CD4-positive, alpha-beta T cell treated with Interleukin-15 for 4 hours (primary cell): ENCODE measurements around the gene ZNF467.
A peak's percentile ranks its signal among the peaks of the same experiment; 100 is the strongest.

Source experiments
- DNase-seq: peaks from one replicate; pipeline ENCODE4 v3.0.0-alpha.2; 2020; ENCODE audit warnings: low spot score

Gene ZNF467

DNA sequence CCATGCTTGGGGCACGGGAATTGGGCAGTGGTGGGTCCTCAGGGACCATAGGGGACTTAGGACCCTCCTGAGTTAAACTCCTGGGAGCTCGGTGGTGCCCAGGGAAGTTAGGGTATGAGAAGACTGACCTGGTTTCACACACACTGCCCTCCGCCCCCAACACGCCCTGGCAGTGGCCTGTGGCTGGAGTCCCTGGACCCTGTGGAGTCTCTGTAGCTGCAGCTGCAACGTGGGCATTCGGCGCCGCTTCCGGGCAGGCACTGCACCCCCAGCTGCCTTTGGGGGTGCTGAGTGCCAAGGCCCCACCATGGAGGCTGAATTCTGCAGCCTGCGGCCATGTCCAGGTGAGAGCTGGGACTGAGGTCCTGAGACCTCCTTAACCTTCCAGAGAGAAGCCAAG is 34.9 kb upstream of the ZNF467 start:
- DNase-seq, result no peak

DNA sequence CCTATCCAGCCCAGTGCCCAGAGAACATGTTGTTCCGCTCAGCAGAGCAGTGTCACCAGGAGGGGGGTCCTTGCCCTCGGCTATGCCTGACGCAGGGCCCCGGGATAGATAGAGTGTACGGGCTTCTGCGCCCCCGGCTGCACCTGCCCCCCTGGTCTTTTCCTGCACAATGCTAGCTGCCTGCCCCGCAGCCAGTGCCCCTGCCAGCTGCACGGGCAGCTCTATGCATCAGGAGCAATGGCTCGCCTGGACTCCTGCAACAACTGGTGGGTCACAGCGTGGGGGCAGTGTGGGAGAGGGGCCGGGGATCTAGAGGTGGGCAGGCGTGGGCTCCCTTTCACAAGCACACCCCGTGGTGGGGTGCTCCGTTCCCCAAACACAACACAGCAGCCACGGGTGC is 33.3 kb upstream of the ZNF467 start:
- DNase-seq, result no peak

DNA sequence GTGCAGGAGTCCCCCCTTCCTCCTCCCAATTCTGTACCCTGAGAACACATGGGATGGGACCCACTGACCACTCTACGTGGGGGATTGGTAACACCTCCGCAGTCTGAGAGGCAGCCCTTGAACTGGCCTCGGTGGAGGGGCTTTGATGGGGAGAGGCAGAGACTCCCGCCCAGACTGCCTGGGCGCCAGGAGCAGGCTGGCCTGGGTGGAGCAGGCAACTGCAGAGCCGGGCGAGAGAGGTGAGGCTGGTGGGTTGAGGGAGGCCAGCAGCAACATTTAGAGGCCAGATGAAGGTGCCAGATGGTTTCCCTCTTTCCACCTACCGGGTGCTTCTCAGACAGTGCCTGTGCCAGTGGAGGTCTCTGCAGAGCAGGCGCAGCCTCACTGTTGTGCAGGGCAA is 30.7 kb upstream of the ZNF467 start:
- DNase-seq, result no peak

DNA sequence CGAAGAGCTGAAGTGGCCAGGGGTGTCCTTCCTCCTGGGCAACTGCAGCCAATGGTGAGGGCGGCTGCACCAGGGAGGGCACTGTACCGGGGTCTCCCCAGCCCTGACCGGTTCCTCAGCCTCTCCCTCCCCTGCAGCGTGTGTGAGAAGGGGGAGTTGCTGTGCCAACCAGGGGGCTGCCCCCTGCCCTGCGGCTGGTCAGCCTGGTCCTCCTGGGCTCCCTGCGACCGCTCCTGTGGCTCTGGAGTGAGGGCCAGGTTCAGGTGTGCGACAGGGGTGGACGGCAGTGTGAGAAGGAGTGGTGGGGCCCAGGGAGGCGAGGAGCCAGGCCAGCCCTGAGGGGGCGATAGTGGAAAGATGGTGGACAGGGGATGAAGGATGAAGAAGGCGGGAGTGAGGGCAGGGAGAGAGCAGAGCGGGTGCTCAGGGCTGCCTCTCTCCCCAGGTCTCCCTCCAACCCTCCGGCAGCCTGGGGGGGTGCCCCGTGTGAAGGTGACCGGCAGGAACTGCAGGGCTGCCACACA is 30.2 kb upstream of the ZNF467 start:
- DNase-seq, result no peak

DNA sequence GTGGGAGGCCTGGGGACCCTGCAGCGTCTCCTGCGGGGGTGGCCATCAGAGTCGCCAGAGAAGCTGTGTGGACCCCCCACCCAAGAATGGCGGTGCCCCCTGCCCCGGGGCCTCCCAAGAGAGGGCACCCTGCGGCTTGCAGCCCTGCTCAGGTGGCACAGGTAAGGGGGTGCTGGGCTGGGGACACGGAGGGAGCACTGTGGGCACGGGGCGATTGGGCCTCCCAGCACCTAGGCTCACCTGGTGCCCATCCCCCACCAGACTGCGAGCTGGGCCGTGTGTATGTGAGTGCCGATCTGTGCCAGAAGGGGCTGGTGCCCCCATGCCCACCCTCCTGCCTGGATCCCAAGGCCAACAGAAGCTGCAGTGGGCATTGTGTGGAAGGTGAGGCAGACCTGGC is 29.6 kb upstream of the ZNF467 start:
- DNase-seq, result no peak

DNA sequence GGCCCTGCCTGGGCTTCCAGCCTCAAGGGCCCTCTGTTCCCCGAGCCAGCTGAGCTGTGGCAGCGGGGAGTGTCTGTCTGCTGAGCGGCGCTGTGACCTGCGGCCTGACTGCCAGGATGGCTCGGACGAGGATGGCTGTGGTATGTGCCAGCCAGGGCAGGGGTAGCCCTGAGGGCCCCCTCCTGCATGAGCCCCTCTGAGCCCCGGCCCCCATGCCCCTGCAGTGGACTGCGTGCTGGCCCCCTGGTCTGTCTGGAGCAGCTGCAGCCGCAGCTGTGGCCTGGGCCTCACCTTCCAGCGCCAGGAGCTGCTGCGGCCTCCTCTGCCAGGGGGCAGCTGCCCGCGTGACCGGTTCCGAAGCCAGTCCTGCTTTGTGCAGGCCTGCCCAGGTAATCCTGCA is 28.4 kb upstream of the ZNF467 start:
- DNase-seq, result no peak

DNA sequence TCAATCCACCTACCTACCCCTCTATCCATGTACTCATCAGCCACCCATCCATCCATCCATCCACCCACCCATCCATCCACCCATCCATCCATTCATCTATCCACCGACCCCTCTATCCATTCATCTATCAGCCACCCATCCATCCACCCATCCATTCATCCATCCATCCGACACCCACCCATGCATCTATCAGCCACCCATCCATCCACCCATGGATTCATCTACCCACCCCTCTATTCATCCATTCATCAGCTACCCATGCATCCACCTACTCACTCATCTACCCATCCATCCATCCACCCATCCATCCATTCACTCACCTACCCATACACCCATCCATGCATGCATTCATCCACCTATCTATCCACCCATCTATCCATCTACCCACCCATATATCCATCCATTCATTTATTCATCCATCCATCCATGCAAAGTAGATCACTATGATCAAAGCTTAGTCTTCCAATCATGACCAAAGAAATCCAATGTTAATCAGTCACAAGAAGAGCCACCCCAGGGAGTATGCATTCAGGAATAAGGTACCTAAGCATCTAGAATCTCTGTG is 27.7 kb upstream of the ZNF467 start:
- DNase-seq, result no peak

DNA sequence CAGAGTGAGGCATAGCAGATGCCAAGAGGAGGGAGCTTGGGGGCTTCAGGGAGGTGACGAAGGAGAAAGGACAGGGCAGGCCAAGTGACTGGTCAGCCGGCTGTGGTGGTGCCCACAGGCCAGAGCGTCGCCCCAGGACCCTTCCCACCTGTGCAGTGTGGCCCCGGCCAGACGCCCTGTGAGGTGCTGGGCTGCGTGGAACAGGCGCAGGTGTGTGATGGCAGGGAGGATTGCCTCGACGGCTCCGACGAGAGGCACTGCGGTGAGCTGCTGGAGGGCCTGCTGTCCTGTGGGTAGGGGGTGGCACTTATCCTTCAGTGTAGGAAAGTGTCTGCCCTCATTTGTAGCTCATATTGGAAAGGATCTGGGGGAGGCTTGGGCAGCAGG is 26.8 kb upstream of the ZNF467 start:
- DNase-seq, result no peak

DNA sequence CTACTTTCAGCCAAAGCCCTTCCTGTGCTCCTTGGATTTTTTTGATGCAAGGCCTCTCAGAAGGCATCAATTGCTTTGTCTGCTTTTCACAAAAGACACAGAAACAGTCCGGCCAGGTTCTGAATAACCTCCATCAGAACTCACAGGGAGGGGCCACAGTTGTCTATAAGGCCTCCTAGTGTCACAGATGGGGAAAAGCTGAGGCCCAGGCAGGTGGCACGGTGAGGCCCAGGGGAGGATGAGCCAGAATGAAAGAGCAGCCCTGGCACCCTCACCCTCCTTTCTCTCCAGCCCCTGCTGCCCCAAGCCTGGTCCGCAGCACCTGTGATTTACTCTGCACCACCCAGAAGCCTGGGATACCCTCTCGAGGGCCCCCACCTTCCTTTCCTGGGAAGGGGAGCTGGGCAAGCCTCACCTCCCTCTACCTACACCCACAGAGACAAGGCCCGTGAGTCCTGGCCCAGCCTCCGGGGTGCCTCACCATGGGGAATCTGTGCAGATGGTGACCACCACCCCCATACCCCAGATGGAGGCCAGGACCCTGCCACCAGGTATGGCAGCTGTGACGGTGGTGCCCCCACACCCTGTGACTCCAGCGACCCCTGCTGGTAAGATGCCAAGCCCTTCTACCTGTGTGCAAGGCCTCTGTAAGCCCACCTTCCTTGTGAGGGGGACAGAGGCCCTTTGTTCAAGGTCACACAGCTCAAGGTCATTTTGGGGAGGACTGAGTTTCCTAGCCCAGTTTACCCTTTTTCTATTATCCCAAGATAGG is 26.2 kb upstream of the ZNF467 start:
- DNase-seq, result peak; percentile 54

DNA sequence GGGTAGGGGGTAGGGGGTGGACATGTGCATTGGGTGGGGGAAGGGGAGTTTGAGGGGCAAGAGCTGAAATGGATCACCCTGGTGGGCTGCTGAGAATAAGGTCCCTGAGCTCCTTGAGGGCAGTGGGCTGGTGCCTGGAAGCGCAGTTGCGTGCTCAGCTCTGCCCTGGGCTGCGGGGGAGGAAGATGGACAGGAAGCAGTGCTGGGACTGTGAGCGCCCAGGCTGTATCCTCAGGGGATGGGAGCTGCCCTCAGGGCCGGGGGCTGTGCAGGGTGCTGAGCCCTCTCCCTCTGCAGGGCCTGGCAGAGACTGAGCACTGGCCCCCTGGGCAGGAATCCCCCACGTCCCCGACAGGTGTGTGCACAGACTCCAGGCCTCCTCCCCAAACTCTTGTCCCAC is 24.4 kb upstream of the ZNF467 start:
- DNase-seq, result no peak

DNA sequence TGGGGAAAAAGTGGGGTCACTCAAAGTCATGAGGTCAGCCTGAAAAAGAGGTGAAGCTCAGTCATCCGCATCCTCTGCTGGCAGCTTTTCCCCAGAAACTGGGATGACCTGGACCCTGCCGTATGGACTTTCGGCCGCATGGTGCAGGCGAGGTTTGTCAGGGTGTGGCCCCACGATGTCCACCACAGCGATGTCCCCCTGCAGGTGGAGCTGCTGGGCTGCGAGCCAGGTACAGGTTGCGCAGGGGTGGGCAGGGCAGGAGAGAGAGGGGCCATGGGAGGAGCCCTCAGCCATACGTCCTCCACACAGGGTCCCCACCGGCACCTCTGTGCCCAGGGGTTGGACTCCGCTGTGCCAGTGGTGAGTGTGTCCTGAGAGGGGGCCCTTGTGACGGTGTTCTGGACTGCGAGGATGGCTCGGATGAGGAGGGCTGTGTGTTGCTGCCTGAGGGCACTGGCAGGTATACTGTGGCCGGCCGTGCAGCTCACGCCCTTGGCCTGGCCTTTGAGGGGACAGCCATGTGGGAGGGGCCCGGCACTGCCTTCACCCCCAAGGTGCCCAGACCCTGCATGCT is 23.0 kb upstream of the ZNF467 start:
- DNase-seq, result no peak

DNA sequence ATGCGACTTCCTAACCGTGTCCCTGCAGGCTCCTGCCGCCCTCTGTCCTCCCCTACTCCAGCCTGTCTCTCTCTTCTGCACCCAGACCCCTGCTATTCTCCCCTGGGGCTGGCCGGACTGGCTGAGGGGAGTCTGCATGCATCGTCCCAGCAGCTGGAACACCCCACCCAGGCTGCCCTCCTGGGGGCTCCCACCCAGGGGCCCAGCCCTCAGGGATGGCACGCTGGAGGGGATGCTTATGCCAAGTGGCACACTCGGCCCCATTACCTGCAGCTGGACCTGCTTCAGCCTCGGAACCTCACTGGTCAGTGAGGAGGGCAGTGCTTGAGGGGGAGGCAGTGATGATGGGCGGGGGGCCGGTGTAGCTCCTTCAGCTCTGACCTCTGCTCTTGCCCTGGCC is 21.7 kb upstream of the ZNF467 start:
- DNase-seq, result no peak

DNA sequence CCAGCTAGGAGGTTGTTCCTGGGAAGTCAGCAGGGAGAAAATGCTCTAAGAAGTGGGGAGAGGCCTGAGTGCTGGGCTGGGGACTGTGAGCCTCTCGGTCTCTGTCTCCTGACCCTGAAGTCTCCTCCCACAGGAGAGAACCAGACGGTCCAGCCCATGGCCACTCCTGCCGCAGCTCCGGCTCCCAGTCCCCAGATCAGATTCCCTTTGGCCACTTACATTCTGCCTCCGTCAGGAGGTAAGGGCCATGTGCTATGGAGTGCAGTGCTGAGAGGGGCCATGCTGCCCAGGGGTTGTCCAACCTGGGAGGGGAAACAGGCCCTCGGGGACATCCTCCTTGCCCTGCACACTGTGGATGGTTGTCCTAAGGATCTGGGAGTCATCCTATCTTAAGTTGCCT is 21.3 kb upstream of the ZNF467 start:
- DNase-seq, result no peak

DNA sequence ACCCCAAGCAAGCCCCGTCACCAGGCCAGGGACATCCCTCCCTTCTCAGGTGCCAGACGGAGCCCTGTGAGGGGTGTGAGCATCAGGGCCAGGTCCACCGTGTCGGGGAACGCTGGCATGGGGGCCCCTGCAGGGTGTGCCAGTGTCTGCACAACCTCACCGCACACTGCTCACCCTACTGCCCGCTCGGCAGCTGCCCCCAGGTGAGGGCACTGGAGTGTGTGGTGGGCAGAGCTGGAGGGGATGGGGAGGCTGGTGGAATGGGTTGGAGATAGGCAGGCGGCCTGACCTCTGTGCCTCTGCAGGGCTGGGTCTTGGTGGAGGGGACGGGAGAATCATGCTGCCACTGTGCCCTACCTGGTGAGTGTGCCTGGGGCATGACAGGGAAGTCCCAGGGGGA is 19.9 kb upstream of the ZNF467 start:
- DNase-seq, result no peak

DNA sequence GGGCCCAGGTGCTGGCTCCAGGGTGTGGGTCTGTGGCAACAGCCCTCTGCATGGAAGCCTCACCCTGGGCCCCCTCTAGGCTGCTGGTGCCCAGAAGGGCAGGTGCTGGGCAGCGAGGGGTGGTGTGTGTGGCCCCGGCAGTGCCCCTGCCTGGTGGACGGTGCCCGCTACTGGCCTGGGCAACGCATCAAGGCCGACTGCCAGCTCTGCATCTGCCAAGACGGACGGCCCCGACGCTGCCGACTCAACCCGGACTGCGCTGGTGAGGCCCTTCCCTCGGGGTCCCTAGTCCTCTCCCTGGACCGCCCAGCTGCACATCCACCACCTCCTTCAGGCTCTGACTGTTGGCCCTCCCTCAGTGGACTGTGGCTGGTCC is 18.8 kb upstream of the ZNF467 start:
- no peak for DNase-seq

DNA sequence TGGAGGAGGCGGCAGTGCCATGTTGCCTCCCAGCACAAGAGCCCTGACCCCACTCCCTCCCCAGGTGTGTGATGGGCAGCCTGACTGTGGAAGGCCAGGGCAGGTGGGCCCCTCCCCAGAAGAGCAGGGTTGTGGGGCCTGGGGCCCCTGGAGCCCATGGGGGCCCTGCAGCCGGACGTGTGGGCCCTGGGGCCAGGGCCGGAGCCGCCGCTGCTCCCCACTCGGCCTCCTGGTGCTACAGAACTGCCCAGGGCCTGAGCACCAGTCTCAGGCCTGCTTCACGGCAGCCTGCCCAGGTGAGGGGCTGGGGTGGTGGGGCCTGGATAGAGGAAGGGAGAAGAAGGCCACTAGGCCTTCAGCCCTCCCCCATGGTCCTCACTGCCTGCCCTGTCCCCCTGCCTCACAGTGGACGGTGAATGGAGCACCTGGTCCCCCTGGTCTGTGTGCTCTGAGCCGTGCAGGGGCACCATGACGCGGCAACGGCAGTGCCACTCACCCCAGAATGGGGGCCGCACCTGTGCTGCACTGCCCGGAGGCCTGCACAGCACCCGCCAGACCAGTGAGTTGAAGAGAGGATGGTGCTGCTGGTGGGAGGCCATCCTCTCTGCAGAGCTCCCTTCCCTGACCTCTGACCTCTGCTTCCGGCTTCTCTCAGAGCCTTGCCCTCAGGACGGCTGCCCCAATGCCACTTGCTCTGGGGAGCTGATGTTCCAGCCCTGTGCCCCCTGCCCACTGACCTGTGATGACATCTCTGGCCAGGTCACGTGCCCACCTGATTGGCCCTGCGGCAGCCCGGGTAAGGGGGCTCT is 18.2 kb upstream of the ZNF467 start:
- DNase-seq, result no peak

DNA sequence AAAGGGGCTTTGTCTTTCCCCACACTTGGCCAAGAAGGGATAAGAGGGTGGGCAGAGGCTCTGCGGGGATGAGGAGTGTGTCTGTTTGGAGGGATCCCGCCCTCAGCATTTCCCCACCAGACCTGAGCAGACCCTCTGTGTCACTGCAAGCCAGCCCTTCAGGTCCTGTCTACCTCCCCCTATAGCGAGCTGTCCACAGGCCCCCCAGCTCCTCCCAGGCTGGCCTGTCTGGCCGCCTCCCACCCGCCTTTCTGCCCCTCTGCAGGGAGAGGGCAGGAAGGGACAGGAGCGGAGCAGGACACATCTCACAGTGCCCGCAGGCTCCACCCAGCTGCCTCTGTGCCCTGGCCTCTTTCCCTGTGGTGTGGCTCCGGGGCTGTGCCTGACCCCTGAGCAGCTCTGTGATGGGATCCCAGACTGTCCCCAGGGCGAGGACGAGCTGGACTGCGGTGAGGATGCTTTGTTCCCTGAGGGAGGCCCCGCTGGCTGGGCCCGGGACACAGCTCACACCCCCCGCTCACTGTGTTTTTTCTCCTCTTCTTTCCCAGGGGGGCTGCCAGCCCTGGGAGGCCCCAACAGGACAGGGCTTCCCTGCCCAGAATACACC is 17.5 kb upstream of the ZNF467 start:
- DNase-seq, result no peak

DNA sequence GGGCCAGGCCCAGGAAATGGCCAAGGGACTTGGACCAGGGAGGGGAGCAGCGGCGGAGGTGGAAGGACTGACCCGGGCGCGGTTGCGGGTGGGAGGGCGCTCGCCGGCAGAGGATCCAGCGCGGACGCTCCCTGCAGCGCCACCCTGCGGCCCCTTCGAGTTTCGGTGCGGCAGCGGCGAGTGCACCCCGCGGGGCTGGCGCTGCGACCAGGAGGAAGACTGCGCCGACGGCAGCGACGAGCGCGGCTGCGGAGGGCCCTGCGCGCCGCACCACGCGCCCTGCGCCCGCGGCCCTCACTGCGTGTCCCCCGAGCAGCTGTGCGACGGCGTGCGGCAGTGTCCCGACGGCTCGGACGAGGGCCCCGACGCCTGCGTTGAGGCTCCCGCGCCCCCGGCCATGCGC is 16.8 kb upstream of the ZNF467 start:
- no peak for DNase-seq

DNA sequence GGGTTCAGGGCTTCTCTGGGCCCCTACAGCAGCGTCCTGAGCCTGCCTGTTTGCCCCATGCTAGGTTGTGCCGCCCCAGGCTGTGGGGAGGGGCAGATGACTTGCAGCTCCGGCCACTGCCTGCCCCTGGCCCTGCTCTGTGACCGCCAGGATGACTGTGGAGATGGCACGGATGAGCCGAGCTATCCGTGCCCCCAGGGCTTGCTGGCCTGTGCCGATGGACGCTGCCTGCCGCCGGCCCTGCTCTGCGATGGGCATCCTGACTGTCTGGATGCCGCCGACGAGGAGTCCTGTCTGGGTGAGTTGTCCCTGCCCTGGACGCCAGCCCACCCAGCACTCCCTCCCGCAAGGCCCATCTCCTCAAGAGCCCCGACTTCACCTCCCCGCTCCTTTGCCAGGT is 15.7 kb upstream of the ZNF467 start:
- DNase-seq, result no peak

DNA sequence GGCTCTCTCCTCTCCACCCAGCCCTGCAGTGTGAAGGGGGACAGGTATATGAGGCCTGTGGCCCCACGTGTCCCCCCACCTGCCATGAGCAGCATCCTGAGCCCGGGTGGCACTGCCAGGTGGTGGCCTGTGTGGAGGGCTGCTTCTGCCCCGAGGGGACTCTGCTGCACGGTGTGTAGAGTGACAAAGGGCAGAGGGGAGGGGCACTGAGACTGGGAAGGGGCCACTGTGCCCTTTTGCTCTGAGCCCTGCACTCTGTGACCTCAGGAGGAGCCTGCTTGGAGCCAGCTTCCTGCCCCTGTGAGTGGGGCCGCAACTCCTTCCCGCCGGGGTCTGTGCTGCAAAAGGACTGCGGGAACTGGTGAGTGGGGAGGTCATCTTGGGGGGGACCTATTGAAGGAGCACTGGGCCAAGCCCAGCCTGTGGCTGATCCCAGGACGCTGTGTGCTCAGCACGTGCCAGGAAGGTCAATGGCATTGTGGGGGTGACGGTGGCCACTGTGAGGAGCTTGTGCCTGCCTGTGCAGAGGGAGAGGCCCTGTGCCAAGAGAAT is 15.0 kb upstream of the ZNF467 start:
- DNase-seq, result no peak

DNA sequence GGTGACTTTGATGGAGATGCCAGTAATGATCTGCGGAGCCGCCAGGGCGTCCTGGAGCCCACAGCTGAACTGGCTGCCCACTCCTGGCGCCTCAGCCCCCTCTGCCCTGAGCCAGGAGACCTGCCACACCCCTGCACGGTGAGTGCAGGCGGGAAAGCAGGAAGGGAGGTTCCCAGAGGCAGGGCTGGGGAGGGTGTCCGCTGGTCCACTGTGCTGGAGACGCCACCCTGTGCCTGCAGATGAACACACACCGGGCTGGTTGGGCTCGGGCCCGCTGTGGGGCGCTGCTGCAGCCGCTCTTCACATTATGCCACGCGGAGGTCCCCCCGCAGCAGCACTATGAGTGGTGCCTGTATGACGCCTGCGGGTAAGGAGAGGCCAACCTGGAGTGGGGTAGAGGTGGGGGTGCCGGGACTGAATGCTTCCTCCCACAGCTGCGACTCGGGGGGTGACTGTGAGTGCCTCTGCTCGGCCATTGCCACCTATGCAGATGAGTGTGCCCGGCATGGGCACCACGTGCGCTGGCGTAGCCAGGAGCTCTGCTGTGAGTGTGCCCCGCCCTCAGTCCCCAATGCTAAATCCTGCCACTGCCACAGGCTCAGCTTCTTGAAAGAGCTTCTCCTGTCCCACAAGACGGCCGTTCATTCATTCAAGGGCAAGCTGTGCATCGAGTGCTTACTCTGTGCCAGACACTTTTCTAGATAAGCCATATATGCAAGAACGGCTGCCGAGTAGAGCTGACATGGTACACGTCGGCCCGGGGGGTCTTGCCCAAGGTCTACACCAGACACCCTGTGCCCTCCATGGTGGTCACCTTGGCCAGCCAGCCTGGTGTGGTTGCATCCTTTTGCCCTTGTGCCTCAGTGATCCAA is 14.3 kb upstream of the ZNF467 start:
- no peak for DNase-seq
